GM21526 (cell line): Measurements from ENCODE around the gene ACTR8.

Experiments
- ATAC-seq: cut with Tn5 transposase; IDR thresholded peaks from one replicate; pipeline ENCODE4 v1.9.1; 2021; ENCODE audit warnings: moderate library complexity; ENCODE audit not compliant: unreplicated experiment, low FRiP score

The ACTR8 gene

GRCh38 chr3:53865732-53866499 lies 16.0 kb downstream of the ACTR8 start:
- ATAC-seq = no peak

DNA sequence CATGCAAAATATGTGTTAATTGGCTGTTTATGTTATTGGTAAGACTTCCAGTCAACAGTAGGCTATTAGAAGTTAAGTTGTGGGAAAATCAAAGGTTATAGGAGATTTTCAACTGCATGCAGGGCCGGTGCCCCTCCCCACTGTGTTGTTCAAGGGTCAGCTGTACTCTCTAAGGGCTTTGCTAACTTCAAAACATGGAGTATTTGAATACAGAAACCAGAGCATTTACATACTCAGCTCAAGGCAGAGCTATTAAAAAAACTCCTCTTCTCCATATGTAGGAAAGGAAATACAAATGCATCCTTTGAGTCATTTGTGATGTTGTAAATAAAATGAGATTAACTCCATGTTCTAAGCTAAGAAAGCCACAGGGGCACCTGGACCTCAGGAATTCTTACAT lies 18.8 kb downstream of the ACTR8 start:
- ATAC-seq = no peak

- ATAC-seq = no peak
Observed at GRCh38 chr3:53862241-53862640, 19.7 kb downstream of the ACTR8 start.

DNA sequence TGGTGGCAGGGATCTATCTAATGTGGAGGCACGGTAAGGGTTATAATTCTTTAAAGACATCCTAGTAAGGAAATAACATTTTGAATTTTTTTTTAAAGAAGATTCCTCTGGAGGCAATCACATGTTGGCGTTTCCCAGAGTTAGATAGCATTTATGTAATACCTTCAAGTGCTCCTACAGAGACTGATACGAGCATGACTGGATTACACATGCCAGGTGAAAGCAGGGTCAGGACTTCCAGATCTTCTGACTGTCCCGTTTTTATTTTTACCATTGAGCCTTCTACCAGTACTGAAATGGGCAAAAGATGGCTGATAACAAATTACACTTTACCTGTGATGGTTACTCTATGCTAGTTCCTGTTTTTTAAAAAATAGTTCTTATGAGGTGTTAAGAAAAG lies 21.8 kb downstream of the ACTR8 start:
- ATAC-seq = no peak

GRCh38 chr3:53859178-53859577 lies 22.8 kb downstream of the ACTR8 start:
- no peak for ATAC-seq

GRCh38 chr3:53858096-53858741 lies 23.7 kb downstream of the ACTR8 start:
- ATAC-seq = no peak

- no peak for ATAC-seq
Observed at GRCh38 chr3:53856964-53857363, 25.0 kb downstream of the ACTR8 start.

DNA sequence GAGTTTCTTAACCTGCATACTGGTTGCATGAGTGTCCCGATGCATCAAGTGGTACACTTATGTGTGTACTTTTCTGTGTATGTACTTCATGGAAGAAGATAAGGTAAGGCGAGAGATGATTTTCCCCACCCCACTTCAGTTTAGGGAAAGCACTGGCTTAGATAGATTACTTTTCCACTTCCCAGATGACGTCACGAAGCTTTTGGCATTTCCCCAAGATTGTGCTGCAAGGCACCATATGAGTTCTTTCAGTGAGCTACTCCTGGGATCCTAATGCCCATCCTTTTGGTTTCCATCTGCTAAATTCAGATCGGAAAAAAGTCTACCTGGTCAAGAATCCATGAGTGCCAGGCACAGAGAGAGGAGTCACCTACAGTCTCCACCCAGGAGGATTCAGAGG lies 31.1 kb downstream of the ACTR8 start:
- no peak for ATAC-seq

GRCh38 chr3:53849916-53850315 lies 32.0 kb downstream of the ACTR8 start:
- ATAC-seq = no peak

GRCh38 chr3:53846851-53847155 lies 35.1 kb downstream of the ACTR8 start:
- ATAC-seq = no peak

DNA sequence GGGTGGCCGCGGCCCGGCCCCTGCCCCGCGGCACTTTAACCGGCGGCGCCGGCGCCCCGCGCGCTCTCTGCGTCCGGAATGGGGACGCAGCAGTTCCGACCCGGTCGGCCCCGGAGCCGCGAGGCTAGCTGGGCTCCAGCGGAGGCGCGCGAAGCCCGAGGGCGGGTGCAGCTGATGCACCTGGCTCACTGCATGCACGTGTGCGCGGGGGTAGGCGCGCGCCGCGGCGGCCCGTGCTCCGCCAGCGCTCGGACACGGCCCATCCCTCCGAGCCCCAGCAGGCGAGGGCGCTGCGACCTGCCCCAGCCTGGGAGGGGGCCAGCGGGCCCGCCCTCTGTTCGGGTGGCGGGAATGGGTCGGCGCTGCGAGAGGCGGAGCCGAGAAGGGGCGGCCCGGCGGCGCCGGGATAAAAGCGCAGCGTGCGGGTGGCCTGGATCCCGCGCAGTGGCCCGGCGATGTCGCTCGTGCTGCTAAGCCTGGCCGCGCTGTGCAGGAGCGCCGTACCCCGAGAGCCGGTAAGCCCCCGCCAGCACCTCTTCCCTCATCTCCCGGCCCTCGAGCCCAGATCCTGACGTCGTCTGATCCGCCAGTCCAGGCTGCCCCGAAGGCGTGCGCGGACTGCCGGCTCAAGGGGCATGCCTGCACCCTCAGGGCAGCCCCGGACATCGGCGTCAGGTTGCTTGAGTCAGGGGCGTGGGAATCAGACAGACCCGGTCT lies 35.7 kb downstream of the ACTR8 start, which contains the start of the genes CHDH and IL17RB:
Gene CHDH, minus strand, starts transcription at position 286 of the 717 bp plus-strand sequence. CDS start 22,411 bp downstream, outside the sequence.
Gene IL17RB, plus strand, starts transcription at position 435 of the 717 bp plus-strand sequence. Its CDS starts 21 bp downstream, at position 456.
- ATAC-seq = peak; percentile 68

- no peak for ATAC-seq
Observed at GRCh38 chr3:53845881-53846133, 36.1 kb downstream of the ACTR8 start.

DNA sequence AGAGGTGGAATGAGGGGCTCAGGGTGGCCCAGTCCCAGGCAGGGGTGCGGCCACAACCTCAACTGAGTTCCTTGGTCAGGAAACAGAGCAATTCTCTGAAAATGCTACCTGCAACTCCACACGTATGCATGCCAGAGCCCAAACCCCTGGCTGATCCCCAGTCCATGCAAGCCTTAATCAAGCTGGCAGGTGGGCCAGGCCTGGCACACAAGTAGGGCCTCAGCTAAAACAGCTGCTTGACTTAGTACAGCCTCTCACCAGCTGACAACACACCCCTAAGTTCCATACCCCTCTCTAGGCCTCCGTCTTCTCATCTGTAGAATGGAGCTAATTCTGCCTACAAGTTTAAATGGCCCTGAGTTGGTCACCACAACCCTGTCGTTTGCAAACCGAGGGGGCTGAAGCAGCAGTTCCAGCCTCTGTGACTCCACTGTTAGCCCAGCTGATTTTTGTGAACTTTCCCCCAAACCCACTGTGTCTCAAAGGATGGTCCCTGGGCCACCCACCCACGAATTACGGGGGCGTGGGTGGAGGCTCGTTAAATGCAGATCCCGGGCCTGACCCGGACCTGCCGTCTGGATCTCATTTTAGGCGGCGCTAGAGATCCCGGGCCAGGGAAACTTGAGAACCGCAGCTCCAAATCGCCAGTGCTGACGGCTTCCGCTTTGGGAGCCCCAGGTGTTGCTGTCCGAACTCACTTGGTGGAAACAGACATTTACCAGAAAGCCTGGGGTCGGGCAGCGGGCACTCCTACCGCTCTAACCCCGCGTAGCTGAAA lies 36.7 kb downstream of the ACTR8 start:
- peak; percentile 17 for ATAC-seq

- no peak for ATAC-seq
Observed at GRCh38 chr3:53844262-53845102, 37.5 kb downstream of the ACTR8 start.

GRCh38 chr3:53843195-53844177 lies 38.5 kb downstream of the ACTR8 start:
- ATAC-seq = no peak

- no peak for ATAC-seq
Observed at GRCh38 chr3:53842436-53843194, 39.3 kb downstream of the ACTR8 start.

DNA sequence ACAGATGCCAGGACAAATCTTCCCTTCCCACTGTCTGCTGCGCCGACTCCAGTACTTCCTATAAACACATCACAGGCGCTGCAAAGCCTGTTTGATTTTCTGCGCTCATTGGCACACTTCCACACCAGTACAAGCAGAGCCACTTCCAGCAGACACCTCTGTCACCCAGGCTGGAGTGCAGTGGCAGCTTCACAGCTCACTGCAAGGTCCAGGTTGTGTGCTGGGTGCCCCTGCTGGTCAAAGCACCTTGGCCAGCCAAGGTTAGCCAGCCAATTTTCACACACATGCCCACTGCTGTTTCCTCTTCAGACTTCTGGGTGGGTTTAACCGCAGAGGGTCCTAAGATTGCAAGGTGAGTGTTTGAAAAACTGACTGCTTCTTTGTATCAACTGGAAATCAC lies 40.7 kb downstream of the ACTR8 start:
- ATAC-seq = no peak

DNA sequence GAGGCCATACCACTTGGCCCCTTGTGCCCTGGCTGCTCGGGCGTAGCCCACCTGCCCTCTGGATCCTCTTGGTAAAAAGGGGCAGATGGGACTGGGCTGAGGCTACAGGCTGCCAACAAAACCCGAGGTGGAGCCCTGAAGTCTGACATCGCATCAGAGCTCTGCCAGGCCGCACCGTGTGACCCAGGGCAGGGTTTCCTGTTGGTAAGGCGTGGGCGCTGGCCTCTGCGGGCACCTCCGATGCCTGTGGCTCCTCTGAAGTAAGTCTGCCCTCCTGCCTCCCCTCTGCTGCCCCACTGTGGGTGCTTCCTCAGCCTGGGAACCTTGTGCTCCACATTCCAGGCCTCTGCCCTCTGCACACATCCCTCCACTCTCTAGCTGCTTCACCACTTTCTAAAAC lies 44.6 kb downstream of the ACTR8 start:
- no peak for ATAC-seq
